Testis (tissue), 2 donors: ENCODE measurements around the gene TLE1.

Experiments
- CTCF ChIP-seq, 3 experiments: fragments of 450-650 bp in 2 of 3; fragments of 200-600 bp in 1 of 3; sonication (generic) in 1 of 3; IDR thresholded peaks; one replicate each; pipeline ENCODE4 v1.5.1; 2016 to 2019; ENCODE audit warnings: antibody characterized with exemption in 3 of 3, mild to moderate bottlenecking in 2 of 3, moderate library complexity in 1 of 3
- POLR2A ChIP-seq: fragments of 450-650 bp; IDR thresholded peaks from one replicate; pipeline ENCODE4 v1.6.1; 2017; ENCODE audit warnings: antibody characterized with exemption, mild to moderate bottlenecking, moderate library complexity

DNA sequence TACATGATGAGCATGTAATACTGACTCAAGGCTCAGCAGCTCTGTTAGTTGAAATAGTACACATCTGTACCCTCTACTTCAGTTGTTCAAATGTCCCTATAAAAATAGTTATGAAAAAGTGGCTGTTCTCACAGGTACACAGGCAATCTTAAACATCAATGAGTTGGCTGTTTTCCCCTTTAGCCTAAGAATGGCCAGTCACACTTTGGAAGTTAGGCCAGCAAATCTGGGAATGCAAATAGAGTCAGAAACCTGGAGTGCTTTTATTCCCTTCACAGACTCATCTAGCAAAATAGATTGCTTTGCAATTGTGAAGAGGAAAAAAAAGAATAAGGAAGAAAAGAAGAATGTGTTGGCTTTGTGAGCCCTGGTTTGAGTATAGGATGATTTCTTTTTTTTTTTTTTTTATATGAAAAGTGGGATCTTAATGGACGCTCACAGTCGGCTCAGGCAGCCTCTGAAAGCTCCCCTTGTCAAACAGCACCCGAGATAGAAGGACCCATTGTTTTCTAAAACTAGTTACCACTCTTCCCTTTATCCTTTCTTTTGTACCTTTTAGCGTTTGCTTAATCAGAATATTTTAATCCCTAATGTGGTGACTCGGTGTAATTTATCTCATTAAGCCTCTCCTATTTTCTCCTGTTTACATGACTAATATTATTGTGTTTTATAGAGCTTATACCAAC is 27.9 kb upstream of the TLE1 start:
- no peak for TF ChIP-seq CTCF (IDR thresholded peaks at IDR 0.05)
- TF ChIP-seq POLR2A: no peak
